ENCODE measurements around the gene GLIS1. TPM values are rescaled to one million over a fixed set of nuclear protein-coding genes. Genes with fewer than 3 reads are reported as not detected.

The GLIS1 gene
- total and polyA plus RNA-seq, 10 of the 15 experiments (the other 5 are each of a cell fraction or from before 2014, with no cell fraction given): not detected

GRCh38 chr1:53513846-53514245 is 225.1 kb downstream of the GLIS1 start:
- POLR2A ChIA-PET: no interaction called here

More at GRCh38 chr1:53513846-53514245, 225.1 kb downstream of the GLIS1 start:
- no peak for DNase-seq (ENCODE audit: low read depth, low spot score)
- WGBS (ENCODE audit: insufficient coverage, insufficient replicate concordance, low lambda C conversion rate, missing lambda C conversion rate): 36% methylated on average over 7 of the region's 7 CpGs
- CTCF ChIA-PET: no interaction called here
- H4K20me1 ChIP-seq (ENCODE audit: control insufficient read depth, insufficient read depth): no peaks in the 10 kb centered on the region
- FAIRE-seq: no peak
- in situ Hi-C loops (cut with MboI) (no loop called here), intact Hi-C loops (cut with micrococcal nuclease; ENCODE audit: unreplicated experiment) (no loop called here)
- no peak overlapping the region for H2AFZ ChIP-seq (ENCODE audit: control insufficient read depth, low read depth, low read length)
- no peak overlapping the region for H3K27ac ChIP-seq (ENCODE audit: control insufficient read depth, insufficient read depth)
- no peaks in the 10 kb centered on the region; a peak in 1 of 4 replicates for H3K27me3 ChIP-seq (replicated peaks in 1 of 2; ENCODE audit: control insufficient read depth in 2 of 2, insufficient read depth in 2 of 2, low read length in 1 of 2)
- H3K36me3 ChIP-seq (ENCODE audit: control insufficient read depth in 2 of 2, insufficient read depth in 2 of 2, low read length in 1 of 2): no peaks in the 10 kb centered on the region
- no peak overlapping the region for H3K4me3 ChIP-seq
- SMC1A ChIA-PET (ENCODE audit: uncharacterized antibody, unreplicated experiment): no interaction called here
- H3K9ac ChIP-seq (ENCODE audit: control insufficient read depth, insufficient read depth, low read length): no peak overlapping the region
- RAD21 ChIA-PET (ENCODE audit: unreplicated experiment): no interaction called here
- H3K9me3 ChIP-seq (replicated peaks; ENCODE audit: control insufficient read depth, insufficient read depth, low read length): no peaks in the 10 kb centered on the region
- H3K4me1 ChIP-seq (ENCODE audit: control insufficient read depth, insufficient read depth, low read length): no peaks in the 10 kb centered on the region
- H3K79me2 ChIP-seq (ENCODE audit: control insufficient read depth, insufficient read depth, low read length): no peaks in the 10 kb centered on the region
- no peak for ATAC-seq
- H3K4me2 ChIP-seq (ENCODE audit: control insufficient read depth, insufficient read depth): no peak overlapping the region
- TF ChIP-seq, protein P1, sequence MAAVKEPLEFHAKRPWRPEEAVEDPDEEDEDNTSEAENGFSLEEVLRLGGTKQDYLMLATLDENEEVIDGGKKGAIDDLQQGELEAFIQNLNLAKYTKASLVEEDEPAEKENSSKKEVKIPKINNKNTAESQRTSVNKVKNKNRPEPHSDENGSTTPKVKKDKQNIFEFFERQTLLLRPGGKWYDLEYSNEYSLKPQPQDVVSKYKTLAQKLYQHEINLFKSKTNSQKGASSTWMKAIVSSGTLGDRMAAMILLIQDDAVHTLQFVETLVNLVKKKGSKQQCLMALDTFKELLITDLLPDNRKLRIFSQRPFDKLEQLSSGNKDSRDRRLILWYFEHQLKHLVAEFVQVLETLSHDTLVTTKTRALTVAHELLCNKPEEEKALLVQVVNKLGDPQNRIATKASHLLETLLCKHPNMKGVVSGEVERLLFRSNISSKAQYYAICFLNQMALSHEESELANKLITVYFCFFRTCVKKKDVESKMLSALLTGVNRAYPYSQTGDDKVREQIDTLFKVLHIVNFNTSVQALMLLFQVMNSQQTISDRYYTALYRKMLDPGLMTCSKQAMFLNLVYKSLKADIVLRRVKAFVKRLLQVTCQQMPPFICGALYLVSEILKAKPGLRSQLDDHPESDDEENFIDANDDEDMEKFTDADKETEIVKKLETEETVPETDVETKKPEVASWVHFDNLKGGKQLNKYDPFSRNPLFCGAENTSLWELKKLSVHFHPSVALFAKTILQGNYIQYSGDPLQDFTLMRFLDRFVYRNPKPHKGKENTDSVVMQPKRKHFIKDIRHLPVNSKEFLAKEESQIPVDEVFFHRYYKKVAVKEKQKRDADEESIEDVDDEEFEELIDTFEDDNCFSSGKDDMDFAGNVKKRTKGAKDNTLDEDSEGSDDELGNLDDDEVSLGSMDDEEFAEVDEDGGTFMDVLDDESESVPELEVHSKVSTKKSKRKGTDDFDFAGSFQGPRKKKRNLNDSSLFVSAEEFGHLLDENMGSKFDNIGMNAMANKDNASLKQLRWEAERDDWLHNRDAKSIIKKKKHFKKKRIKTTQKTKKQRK (IDR thresholded peaks at IDR 0.05; ENCODE audit: low read depth, low read length): no peak
- TF ChIP-seq ELK1 (IDR thresholded peaks at IDR 0.05; ENCODE audit: low read depth, low read length): no peak
- TF ChIP-seq RAD21 (IDR thresholded peaks at IDR 0.05; ENCODE audit: insufficient read depth, low read depth, low read length): no peak
- TF ChIP-seq, protein P2, sequence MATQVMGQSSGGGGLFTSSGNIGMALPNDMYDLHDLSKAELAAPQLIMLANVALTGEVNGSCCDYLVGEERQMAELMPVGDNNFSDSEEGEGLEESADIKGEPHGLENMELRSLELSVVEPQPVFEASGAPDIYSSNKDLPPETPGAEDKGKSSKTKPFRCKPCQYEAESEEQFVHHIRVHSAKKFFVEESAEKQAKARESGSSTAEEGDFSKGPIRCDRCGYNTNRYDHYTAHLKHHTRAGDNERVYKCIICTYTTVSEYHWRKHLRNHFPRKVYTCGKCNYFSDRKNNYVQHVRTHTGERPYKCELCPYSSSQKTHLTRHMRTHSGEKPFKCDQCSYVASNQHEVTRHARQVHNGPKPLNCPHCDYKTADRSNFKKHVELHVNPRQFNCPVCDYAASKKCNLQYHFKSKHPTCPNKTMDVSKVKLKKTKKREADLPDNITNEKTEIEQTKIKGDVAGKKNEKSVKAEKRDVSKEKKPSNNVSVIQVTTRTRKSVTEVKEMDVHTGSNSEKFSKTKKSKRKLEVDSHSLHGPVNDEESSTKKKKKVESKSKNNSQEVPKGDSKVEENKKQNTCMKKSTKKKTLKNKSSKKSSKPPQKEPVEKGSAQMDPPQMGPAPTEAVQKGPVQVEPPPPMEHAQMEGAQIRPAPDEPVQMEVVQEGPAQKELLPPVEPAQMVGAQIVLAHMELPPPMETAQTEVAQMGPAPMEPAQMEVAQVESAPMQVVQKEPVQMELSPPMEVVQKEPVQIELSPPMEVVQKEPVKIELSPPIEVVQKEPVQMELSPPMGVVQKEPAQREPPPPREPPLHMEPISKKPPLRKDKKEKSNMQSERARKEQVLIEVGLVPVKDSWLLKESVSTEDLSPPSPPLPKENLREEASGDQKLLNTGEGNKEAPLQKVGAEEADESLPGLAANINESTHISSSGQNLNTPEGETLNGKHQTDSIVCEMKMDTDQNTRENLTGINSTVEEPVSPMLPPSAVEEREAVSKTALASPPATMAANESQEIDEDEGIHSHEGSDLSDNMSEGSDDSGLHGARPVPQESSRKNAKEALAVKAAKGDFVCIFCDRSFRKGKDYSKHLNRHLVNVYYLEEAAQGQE (IDR thresholded peaks at IDR 0.05; ENCODE audit: low read depth, low read length): no peak
- no peak for TF ChIP-seq NKRF (conservative IDR thresholded peaks at IDR 0.05)
- TF ChIP-seq ZNF687 (IDR thresholded peaks at IDR 0.05): no peak
- no TSS peak for BruUV-seq (replicated peaks)

All from GM12878 (cell line).